HG03558 (cell line): ENCODE data around the gene SNX7.

Experiments
- ATAC-seq: cut with Tn5 transposase; IDR thresholded peaks from one replicate; pipeline ENCODE4 v1.9.1; 2021; ENCODE audit warnings: moderate number of reproducible peaks; ENCODE audit not compliant: unreplicated experiment; ENCODE audit errors: extremely low read depth

Gene SNX7

DNA sequence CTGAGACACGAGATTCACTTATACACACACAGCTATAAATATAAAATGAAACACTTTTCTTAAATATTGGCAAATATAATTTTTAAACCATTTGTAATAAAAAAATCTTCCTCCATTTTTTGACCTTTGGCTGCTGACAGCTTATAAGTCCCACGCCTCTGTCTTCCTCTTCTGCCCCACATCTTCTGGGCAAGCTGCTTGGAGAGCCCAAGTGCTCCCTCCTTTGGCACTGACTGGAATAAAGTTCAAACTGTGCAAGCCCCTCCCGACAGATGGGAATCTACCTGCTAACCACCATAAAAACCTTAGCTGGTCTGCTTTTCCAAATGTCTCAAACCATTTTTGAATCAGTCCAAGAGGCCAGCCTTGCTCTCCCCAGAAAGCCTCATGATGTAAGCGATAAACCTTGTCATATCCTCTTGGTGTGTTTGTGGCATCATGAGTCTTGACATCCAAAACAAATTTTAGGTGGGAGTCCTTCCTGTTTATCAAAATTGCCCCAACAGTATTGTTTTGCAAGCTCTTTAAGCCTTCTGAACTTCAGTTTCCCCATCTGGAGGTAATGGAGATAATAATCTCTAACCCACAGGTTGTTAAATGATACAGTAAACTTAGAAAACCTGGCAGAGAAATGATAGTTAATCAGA is 99.8 kb downstream of the SNX7 start:
- ATAC-seq: no peak

DNA sequence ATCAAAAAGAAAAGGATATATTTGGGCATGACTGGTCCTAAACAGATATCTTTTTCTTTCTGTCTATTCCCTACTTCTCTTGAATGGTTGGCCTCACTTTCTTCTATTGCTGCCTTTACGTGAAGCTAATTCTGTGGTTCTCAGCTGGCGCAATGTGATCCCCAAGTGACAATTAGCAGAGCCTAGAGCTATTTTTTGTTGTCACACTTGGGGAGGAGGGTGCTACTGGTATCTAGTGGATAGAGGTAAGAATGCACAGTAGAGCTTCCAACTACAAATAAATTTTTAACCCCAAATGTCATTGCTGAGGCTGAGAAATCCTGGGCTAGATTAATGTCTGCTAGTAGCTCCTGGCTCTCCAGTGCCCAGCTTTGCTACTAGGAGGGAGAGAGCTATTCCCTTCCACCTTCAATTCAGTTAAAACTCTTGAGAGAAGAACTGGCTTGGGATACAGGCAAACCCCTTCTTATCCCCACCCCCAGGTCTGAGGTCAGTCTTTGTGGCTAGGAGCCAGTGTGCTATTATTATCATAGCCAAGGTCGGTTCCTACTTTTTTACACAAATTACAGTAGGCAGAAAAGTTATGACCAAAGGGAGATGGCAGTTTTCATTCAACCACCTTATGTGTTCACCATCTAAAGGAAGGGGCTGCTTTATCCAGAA is 102.1 kb downstream of the SNX7 start:
- ATAC-seq: no peak

DNA sequence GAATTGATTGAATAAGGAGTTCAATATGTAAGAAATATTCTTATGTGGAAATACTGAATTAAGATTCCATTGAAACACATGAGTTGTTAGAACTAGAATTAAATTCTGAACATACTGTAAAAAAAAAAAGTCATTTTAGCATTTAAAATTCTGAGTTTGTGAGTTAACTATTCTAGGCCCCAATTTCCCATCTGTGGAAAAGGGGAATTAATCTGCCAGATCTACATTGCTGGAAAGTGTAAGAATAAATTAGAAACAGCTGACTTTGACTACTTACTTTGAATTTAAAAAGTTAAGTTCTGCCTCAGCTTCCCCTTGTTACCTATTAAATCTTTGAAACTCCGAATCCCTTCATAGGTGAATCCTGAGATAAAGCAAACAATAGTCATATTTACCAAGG is 103.0 kb downstream of the SNX7 start:
- ATAC-seq: no peak

DNA sequence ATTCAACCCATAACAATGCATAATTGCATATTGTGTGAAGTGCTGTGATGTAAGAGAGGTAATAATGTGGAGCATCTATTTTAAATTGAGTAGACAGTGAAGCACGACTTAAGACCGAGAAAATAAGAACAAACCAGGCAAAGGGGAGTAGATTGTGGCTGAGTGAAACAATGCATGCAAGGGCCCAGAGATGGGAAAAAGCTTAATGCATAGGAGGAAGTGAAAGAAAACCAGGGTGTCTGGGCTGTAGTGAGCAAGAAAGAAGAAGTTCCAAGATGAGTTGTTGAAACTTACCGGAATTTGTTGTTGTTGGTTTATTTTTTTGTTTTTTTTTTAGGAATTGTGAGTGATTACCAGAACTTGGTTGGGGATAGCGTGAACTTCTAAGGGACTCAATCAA is 104.7 kb downstream of the SNX7 start:
- ATAC-seq: peak; percentile 72

DNA sequence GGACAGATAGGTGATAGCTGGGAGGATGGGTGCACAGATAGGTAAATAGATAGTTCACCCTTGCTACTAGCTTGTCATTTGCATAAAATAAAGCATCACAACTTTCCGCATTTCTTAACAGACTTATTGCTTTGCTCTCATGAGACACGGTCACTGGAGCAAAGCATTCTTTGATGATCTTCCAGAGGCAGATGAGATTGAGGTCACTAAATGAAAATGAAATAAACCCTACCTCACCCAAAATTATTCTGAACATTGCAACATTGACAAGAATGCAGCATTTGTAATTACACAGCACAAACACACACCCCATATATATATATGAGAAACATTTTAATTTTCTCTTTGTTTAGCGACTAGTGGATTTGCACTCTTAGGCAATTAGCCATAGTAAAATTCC is 107.6 kb downstream of the SNX7 start:
- ATAC-seq: no peak

DNA sequence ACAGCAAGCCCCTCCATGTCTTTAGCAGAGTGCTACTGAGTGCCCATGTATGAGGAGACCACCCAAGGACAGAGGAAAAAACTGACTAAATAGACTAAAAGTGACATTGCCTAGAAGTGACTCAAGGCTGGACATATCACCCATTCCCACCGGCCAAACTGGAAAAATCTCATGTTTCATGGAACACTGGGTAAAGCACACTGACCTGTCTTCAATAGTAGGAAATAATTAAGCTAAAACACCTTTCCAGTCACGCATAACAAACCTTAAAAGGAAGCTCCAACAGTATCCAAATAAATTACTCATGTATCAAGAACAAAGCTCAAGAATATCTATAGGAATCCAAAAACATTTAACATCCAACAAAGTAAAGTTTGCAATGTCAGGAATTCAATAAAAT is 120.4 kb downstream of the SNX7 start:
- no peak for ATAC-seq

DNA sequence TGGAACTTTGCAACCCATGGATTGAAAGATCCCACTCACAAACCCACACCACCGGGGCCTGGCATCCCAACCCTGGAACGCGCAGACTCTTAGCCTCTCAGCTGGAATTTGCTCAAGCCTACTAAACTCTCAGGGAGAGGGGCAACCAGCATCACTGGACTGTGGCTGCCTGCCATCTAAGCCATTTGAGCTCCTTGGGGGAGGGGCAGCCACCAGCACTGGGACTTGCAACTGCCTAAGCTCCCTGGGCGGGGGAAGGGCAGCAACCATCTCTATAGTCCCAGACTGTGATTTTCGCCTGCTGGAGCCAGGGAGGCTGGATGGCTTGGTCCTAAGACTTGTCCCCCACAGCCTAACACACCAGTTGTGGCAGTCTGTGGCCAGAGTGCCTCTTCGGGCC is 122.3 kb downstream of the SNX7 start:
- no peak for ATAC-seq

DNA sequence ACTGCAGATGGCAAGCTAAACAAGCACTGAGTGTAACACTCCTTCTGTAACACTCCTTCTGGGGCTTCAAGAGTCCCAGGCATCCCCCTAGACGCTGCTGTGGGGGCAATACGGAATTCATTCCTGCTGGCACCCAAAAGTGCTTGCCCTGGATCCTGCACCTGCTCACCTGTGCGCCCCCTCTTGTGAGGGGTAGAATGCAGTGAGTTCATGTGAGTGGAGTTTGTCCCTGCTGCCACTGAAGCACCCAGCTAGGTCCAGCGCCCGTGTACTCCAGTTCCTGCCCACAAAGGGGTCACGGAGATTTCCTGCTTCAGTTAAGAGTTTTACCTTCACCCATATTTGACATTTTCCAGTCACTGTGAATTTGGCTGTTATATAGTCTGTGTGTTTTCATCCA is 130.0 kb downstream of the SNX7 start:
- ATAC-seq: no peak

DNA sequence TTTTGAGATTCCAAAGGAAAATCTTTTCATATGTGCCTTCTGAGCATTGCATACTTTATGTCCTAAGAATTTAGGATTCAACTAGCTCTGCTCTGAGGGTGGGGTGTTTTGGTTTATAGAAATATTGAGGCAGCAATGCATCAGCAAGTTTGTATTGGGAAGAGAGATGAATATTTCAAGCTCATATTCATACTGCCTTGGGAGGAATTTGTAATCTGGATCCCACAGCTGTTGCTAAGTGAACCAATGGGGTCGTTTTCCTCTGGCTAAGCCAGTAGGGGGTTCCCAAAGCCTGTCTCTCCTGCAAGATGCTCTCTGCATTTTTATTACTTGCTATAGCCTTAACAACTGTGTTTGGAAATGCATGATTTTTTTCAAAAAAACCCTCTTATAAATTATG is 130.6 kb downstream of the SNX7 start:
- no peak for ATAC-seq

DNA sequence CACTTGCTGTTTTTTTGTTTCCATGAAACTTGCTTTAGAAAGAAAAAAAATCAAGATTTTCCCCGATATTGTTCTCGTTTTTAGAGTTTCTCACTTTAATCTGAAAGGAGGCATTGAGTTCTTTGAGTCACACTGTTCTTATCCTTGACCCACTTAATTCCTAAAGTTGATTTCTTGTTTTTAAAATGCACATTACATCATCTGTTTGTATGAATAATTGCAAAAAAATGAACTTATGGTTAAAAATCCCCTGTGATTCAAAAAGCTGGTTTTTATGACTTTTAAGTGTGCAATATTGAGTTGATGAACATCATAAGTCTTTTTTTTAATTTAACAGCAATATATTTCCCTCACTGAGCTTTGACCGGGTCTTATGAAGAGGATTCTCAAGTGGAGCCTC is 131.6 kb downstream of the SNX7 start:
- ATAC-seq: no peak

DNA sequence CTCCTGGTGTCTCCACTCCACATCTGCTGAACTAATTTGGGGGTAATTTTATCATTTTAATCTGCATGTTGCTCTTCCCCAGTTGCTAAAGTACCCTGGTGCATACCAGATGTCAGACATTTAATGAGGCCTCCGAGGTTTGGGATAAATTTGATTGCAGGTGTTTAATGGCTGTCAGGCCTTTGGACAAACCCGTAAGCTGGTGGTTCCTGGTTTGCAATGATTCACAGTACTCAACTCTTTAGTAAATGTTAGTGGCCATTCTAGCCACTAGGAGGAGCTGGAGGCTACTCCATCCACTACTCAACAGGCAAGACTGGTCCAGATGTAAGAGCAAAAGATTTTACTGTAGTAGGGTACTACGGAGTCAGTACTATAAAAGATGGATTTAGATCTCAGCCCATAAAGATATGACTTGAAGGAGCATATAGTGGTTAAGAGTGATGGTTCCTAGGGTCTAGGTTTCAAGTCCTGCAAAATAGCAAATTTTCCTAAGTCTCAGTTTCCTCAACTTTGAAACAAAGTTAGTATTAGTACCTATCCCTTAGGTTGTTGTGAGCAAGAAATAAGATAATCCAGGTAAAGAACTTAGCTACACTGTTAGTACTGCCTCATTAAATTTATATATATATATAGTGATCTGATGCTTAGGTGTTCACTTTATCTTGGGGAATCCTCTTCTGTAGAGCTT is 132.8 kb downstream of the SNX7 start:
- ATAC-seq: peak; percentile 86

DNA sequence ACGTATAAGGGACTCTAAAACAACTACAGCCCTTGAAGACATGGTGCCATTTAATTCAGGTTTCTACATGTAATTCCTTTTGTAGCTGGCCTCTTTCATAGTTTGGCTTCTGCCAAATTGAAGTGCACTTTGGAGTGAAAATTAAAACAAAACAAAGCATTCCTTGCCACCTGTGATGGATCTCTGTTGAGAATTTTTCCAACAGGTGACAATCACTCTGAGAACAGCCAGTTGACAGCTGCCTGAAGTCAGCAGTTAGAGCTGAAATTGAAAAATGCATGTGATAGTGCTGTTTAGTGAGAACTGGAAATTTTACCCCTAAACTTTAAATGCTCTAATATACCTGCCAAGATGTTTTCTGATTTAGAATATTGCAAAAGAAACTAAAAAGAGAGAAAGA is 134.5 kb downstream of the SNX7 start:
- no peak for ATAC-seq

DNA sequence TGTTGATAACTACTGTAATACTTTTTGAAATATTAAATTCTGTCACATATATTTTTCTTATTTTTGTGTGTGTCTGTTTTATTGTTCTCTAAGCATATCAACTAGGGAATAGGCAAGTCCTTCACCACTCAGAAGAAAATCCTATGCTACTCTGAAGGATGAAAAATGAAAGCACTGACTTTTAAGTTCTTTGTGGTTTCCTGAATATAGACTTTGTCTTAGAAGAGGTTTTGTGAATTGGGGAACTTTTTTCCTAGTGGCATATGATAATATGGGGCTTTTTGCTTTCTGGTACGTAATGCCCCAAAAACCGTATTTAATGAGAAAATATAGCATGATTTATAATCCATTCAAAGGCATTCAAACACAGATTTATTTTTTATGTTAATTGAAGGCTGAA is 136.0 kb downstream of the SNX7 start:
- ATAC-seq: no peak
